Measurements from ENCODE around the gene ADAMTS3.

- TF ChIP-seq CTCF (IDR thresholded peaks at IDR 0.05) (no peak), EZH2 (IDR thresholded peaks at IDR 0.05; ENCODE audit: borderline replicate concordance, insufficient read depth, low read depth, low read length, poor library complexity, severe bottlenecking) (no peak)
These were observed 37.2 kb downstream of the ADAMTS3 start for GRCh38 chr4:72531768-72532290.
